Mammary epithelial cell (primary cell): ENCODE data around the gene DGKI.

Experiments used
- CTCF ChIP-seq, 2 donors: IDR thresholded peaks in 1 of 2; conservative IDR thresholded peaks in 1 of 2; 2 replicates each; pipeline ENCODE4 v1.5.1; 2011 to 2012; ENCODE audit warnings: inconsistent platforms in 2 of 2, low read length in 2 of 2, mild to moderate bottlenecking in 2 of 2, control low read depth in 1 of 2, low read depth in 1 of 2; ENCODE audit not compliant: insufficient read depth in 1 of 2; ENCODE audit errors: extremely low read depth in 1 of 2
- EZH2 ChIP-seq: IDR thresholded peaks from 2 replicates; pipeline ENCODE4 v1.6.1; 2012; ENCODE audit warnings: low read length, inconsistent platforms, borderline replicate concordance

DNA sequence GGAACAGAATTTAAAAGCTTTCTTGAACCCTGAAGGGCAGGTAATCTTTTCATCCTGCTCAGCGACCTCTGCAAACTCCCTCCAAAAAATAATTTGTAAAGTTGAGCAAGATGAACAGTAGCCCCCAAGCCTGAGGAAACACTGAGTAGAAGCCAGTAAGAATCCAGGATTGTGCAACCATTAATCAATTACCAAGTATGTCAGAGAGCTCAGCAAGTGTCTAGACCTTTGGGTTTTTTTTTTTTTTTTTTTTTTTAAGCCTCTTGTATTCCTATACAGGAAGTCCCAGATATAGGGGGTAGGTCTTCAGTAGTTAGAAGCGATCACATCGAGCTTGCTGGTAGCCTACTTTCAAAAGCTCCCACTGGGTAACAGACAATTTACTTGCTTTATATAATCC, 155.2 kb downstream of the DGKI start:
- TF ChIP-seq CTCF (conservative IDR thresholded peaks at IDR 0.05 in 1 of 2, IDR thresholded peaks at IDR 0.05 in 1 of 2; ENCODE audit: extremely low read depth in 1 of 2, insufficient read depth in 1 of 2, low read depth in 1 of 2, low read length in 2 of 2) (no peak), EZH2 (no peak)
